Panc1 (cell line): ENCODE measurements around the gene VN1R5. TPM values are rescaled to one million over a fixed set of nuclear protein-coding genes. Genes with fewer than 3 reads are reported as not detected.

Source experiments
- ATAC-seq: fragments of 200-7000 bp; cut with Tn5 transposase; 2 replicates; pipeline ENCODE4 v1.9.1; 2020; ENCODE audit warnings: mild to moderate bottlenecking, moderate library complexity
- BruUV-seq: library from RNA; stranded (reverse); fragments of 400-500 nt; replicated peaks from 2 replicates; lab custom pipeline; 2021; lab: Mats Ljungman, UMichigan
- CTCF ChIA-PET: fragments of 300-600 bp; sonication (Branson Sonifier 250); formaldehyde crosslinking; loops from one replicate; lab custom pipeline; 2022; ENCODE audit warnings: antibody characterized with exemption; lab: Charles Lee
- POLR2A ChIA-PET: fragments of 300-600 bp; sonication (Branson Sonifier 250); formaldehyde crosslinking; loops from one replicate; lab custom pipeline; 2022; ENCODE audit warnings: antibody characterized with exemption; lab: Charles Lee
- DNase-seq: peaks from one replicate; pipeline ENCODE4 v3.0.0-alpha.2; 2010; ENCODE audit warnings: low read depth, low spot score
- H3K27ac ChIP-seq: 2 replicates; pipeline ENCODE4 v1.5.1; 2011; ENCODE audit warnings: mild to moderate bottlenecking, low read length, inconsistent platforms
- H3K27me3 ChIP-seq: fragments of 200-500 bp; sonication (Bioruptor generic); 2 replicates; pipeline ENCODE4 v1.6.0; 2014; ENCODE audit warnings: low read length, inconsistent platforms; ENCODE audit not compliant: control insufficient read depth, insufficient read depth
- H3K36me3 ChIP-seq: fragments of 200-500 bp; sonication (Bioruptor generic); 2 replicates; pipeline ENCODE4 v1.5.1; 2014; ENCODE audit warnings: inconsistent platforms, mild to moderate bottlenecking, low read length, moderate library complexity; ENCODE audit not compliant: control insufficient read depth, insufficient read depth
- H3K4me1 ChIP-seq: 2 replicates; pipeline ENCODE4 v1.5.1; 2011; ENCODE audit warnings: inconsistent platforms, mild to moderate bottlenecking, low read length, moderate library complexity; ENCODE audit not compliant: control insufficient read depth, insufficient read depth
- H3K4me3 ChIP-seq, 2 experiments: 2 replicates each; pipeline ENCODE4 v1.5.1; 2011 to 2012; ENCODE audit warnings: low read depth in 2 of 2, low read length in 2 of 2, mild to moderate bottlenecking in 2 of 2, inconsistent platforms in 1 of 2, moderate library complexity in 1 of 2
- H3K9me3 ChIP-seq: fragments of 200-500 bp; sonication (Bioruptor generic); 2 replicates; pipeline ENCODE4 v1.5.1; 2014; ENCODE audit warnings: low read depth, mild to moderate bottlenecking, inconsistent platforms, low read length, moderate library complexity; ENCODE audit not compliant: control insufficient read depth, insufficient read depth
- POLR2AphosphoS5 ChIP-seq: IDR thresholded peaks from 2 replicates; pipeline ENCODE4 v1.6.1; 2012; ENCODE audit warnings: mild to moderate bottlenecking, low read depth, low read length, moderate library complexity
- REST ChIP-seq, 2 experiments: IDR thresholded peaks; 2 replicates each; pipeline ENCODE4 v1.6.1; 2011 to 2012; ENCODE audit warnings: low read depth in 2 of 2, control low read depth in 1 of 2, low read length in 1 of 2, mild to moderate bottlenecking in 1 of 2, moderate library complexity in 1 of 2; ENCODE audit not compliant: insufficient read depth in 1 of 2
- SIN3A ChIP-seq: IDR thresholded peaks from 2 replicates; pipeline ENCODE4 v1.6.1; 2012; ENCODE audit warnings: low read depth, mild to moderate bottlenecking, low read length, moderate library complexity, borderline replicate concordance; ENCODE audit not compliant: insufficient read depth
- TCF7L2 ChIP-seq: IDR thresholded peaks from 2 replicates; pipeline ENCODE4 v1.6.1; 2011; ENCODE audit warnings: mild to moderate bottlenecking, low read depth, low read length, inconsistent platforms
- in situ Hi-C: cut with HindIII; loops from 2 replicates; pipeline ENCODE4 v1.10.0; 2016; ENCODE audit warnings: low sequenced_read_pairs, low pct_unique_long_range_greater_than_20kb
- intact Hi-C: fragments of 100-400 bp; cut with micrococcal nuclease; formaldehyde crosslinking; loops from one replicate; pipeline ENCODE4 v1.10.0; 2022; ENCODE audit not compliant: unreplicated experiment
- total RNA-seq: library from RNA; stranded (reverse); gene quantifications from one replicate; pipeline ENCODE4 v1.2.1, GENCODE V29; 2021; ENCODE audit not compliant: unreplicated experiment
- TF ChIP-seq, protein P1 (sequence below): fragments of 450-650 bp; IDR thresholded peaks from 2 replicates; pipeline ENCODE4 v1.5.1; 2017; ENCODE audit warnings: mild to moderate bottlenecking

The VN1R5 gene
- total RNA-seq, 1 experiment from 2014 or later, result not detected

- H3K4me3 ChIP-seq, result no peak overlapping the region; a peak in 1 of 4 replicates
Observed at GRCh38 chr1:247211339-247211738, 44.5 kb upstream of the VN1R5 start.

DNA sequence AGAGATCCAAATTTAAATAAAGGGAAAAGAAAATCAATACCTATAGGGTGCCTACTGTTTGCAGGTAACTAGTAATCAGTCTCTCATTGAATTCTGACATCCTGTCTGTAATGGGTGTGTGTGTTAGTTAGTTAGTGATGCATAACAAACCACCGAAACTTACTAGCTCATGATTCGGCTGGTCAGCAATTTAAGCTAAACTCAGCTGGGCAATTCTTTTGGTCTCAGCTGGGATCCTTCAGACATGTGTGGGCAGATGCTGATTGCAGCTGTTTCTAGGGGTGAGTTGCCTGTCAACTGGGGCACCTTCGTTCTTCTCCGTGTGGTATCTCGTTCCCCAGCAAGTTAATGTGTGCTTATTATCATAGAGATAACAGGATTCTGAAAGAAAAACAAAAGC, 43.9 kb upstream of the VN1R5 start:
- POLR2A ChIA-PET, result no interaction called here
- intact Hi-C loops (loop anchor here (10.0 kb wide), 1 partner anchor 123 kb away; the partner anchor contains the start of gene ZNF496), in situ Hi-C loops (no loop called here)
- Histone ChIP-seq H3K36me3 (no peaks in the 10 kb centered on the region), H3K4me1 (peaks cover 18% of the 10 kb centered on the region), H3K27me3 (peaks cover 6% of the 10 kb centered on the region; the same call in 1 of the 2 replicates), H3K27ac (no peak overlapping the region), H3K4me3 (no peak overlapping the region), H3K9me3 (no peaks in the 10 kb centered on the region; the same call in 1 of the 2 replicates)
- TF ChIP-seq SIN3A (no peak), POLR2AphosphoS5 (no peak), REST (IDR thresholded peaks at IDR 0.05; ENCODE audit: insufficient read depth in 1 of 2, low read depth in 2 of 2, low read length in 1 of 2) (no peak), TCF7L2 (no peak)
- TF ChIP-seq, protein P1, sequence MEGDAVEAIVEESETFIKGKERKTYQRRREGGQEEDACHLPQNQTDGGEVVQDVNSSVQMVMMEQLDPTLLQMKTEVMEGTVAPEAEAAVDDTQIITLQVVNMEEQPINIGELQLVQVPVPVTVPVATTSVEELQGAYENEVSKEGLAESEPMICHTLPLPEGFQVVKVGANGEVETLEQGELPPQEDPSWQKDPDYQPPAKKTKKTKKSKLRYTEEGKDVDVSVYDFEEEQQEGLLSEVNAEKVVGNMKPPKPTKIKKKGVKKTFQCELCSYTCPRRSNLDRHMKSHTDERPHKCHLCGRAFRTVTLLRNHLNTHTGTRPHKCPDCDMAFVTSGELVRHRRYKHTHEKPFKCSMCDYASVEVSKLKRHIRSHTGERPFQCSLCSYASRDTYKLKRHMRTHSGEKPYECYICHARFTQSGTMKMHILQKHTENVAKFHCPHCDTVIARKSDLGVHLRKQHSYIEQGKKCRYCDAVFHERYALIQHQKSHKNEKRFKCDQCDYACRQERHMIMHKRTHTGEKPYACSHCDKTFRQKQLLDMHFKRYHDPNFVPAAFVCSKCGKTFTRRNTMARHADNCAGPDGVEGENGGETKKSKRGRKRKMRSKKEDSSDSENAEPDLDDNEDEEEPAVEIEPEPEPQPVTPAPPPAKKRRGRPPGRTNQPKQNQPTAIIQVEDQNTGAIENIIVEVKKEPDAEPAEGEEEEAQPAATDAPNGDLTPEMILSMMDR, result no peak
- CTCF ChIA-PET, result no interaction called here
- ATAC-seq (no peak), DNase-seq (no peak)
- no TSS peak for BruUV-seq

More at GRCh38 chr1:247211339-247211738, 44.5 kb upstream of the VN1R5 start:
- Histone ChIP-seq H3K4me1 (peaks cover 18% of the 10 kb centered on the region), H3K27ac (no peak overlapping the region), H3K36me3 (no peaks in the 10 kb centered on the region), H3K9me3 (no peaks in the 10 kb centered on the region; the same call in 1 of the 2 replicates), H3K27me3 (peaks cover 3% of the 10 kb centered on the region; the same call in 1 of the 2 replicates)
- TF ChIP-seq TCF7L2, result no peak
- no peak for TF ChIP-seq REST (IDR thresholded peaks at IDR 0.05; ENCODE audit: insufficient read depth in 1 of 2, low read depth in 2 of 2, low read length in 1 of 2)
- TF ChIP-seq SIN3A, result no peak
- TF ChIP-seq, protein P1, result no peak
- no peak for TF ChIP-seq POLR2AphosphoS5
- BruUV-seq, result no TSS peak
- in situ Hi-C loops, result no loop called here
- DNase-seq (no peak), ATAC-seq (no peak)
- ChIA-PET POLR2A (no interaction called here), CTCF (no interaction called here)
- intact Hi-C loops, result loop anchor here (10.0 kb wide), 1 partner anchor 123 kb away; the partner anchor contains the start of gene ZNF496
